NB4 (cell line): ENCODE results near the gene HEY2.

Experiments used
- MYC ChIP-seq: IDR thresholded peaks from 2 replicates; pipeline ENCODE4 v1.6.1; 2011; ENCODE audit warnings: low read depth, low read length
- POLR2A ChIP-seq: IDR thresholded peaks from 2 replicates; pipeline ENCODE4 v1.6.1; 2011; ENCODE audit warnings: mild to moderate bottlenecking; ENCODE audit not compliant: insufficient read length; ENCODE audit errors: extremely low read depth
- TF ChIP-seq, protein P1 (sequence below): IDR thresholded peaks from one replicate; pipeline ENCODE4 v1.5.1; 2012; ENCODE audit warnings: low read depth, low read length

DNA sequence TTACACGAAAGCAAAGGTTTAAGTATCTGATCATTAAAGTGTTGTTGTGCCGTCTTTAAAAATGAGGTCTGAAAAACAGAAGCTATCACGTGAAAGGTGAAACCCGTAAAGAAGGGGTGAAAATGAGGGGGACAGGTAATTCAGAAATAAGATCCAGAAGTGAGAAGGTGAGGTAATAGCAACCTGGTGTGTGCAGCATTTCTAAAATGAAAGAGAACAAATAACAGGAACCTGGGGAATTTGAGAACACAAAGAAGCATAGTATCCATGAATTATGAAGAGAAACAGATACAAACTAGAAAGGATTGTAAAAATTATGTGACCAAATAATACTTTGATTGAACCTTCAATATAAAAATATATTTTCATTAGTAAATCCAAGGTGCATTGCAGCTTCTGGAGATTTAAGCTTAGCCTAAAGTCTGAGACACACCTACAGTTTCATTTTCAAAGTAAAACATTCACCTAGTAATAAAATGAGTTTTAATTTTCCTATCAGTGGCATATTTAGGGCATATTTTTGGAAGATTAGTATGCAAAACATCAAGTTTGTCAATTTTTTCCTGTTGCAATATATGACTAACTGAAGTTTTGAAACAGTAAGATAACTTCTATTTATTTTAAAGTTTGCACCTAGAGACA, 1.4 kb downstream of the HEY2 start:
- TF ChIP-seq, protein P1, sequence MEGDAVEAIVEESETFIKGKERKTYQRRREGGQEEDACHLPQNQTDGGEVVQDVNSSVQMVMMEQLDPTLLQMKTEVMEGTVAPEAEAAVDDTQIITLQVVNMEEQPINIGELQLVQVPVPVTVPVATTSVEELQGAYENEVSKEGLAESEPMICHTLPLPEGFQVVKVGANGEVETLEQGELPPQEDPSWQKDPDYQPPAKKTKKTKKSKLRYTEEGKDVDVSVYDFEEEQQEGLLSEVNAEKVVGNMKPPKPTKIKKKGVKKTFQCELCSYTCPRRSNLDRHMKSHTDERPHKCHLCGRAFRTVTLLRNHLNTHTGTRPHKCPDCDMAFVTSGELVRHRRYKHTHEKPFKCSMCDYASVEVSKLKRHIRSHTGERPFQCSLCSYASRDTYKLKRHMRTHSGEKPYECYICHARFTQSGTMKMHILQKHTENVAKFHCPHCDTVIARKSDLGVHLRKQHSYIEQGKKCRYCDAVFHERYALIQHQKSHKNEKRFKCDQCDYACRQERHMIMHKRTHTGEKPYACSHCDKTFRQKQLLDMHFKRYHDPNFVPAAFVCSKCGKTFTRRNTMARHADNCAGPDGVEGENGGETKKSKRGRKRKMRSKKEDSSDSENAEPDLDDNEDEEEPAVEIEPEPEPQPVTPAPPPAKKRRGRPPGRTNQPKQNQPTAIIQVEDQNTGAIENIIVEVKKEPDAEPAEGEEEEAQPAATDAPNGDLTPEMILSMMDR = no peak
- TF ChIP-seq MYC (no peak), POLR2A (no peak)
